ENCODE results near the gene STOX1. TPM values are rescaled to one million over a fixed set of nuclear protein-coding genes. Genes with fewer than 3 reads are reported as not detected.
"Not testable (repeated sequence)": the region's sequence is repeated elsewhere in the genome, so short reads cannot be mapped to it uniquely, and the experiment has no call there.

Gene STOX1
- total RNA-seq, 4 donors from 2014 or later, result 11.4 to 38.0 (median 15.4) TPM

GRCh38 chr10:68829952-68830351, 2.6 kb downstream of the STOX1 start:
- H3K4me1 ChIP-seq, result peaks cover 0 to 16% (median 3%) of the 10 kb centered on the region in 3 donors
- no peak for TF ChIP-seq CTCF (IDR thresholded peaks at IDR 0.05)
- no peak for TF ChIP-seq EP300 (IDR thresholded peaks at IDR 0.05)
- TF ChIP-seq POLR2A (IDR thresholded peaks at IDR 0.05), result no peak
- TF ChIP-seq POLR2AphosphoS5 (IDR thresholded peaks at IDR 0.05), result no peak
- no peak overlapping the region for H3K27ac ChIP-seq
- H3K36me3 ChIP-seq, result no peaks in the 10 kb centered on the region
- H3K27me3 ChIP-seq, result no peaks in the 10 kb centered on the region
- H3K9me3 ChIP-seq, result no peaks in the 10 kb centered on the region
- no peak for ATAC-seq
- H3K4me3 ChIP-seq, result no peak overlapping the region
- 90% methylated on average over 2 to 6 of the region's 6 CpGs for WGBS, 2 donors (ENCODE audit: low coverage in 1 of 2)

- Histone ChIP-seq H3K27me3 (no peaks in the 10 kb centered on the region), H3K4me3 (no peak overlapping the region), H3K4me1 (peaks cover 0 to 8% (median 2%) of the 10 kb centered on the region in 3 donors), H3K36me3 (peaks cover 0 to 5% of the 10 kb centered on the region in 2 donors), H3K27ac (no peak overlapping the region), H3K9me3 (no peaks in the 10 kb centered on the region)
- ATAC-seq, result no peak
- WGBS, 2 donors (ENCODE audit: low coverage in 1 of 2), result 80 to 85% methylated on average over 4 of the region's 5 CpGs
- TF ChIP-seq CTCF (IDR thresholded peaks at IDR 0.05) (no peak), POLR2AphosphoS5 (IDR thresholded peaks at IDR 0.05) (no peak), POLR2A (IDR thresholded peaks at IDR 0.05) (no peak), EP300 (IDR thresholded peaks at IDR 0.05) (no peak)
Measured at GRCh38 chr10:68831961-68832455, 4.7 kb downstream of the STOX1 start.

- Histone ChIP-seq H3K36me3 (peaks cover 0 to 5% of the 10 kb centered on the region in 2 donors), H3K9me3 (no peaks in the 10 kb centered on the region), H3K27ac (no peak overlapping the region), H3K4me1 (peaks cover 0 to 7% (median 0%) of the 10 kb centered on the region in 3 donors), H3K27me3 (no peaks in the 10 kb centered on the region), H3K4me3 (no peak overlapping the region)
- WGBS, 2 donors (ENCODE audit: low coverage in 1 of 2), result 83 to 96% methylated on average over 1 to 4 of the region's 4 CpGs
- no peak for ATAC-seq
- TF ChIP-seq CTCF (IDR thresholded peaks at IDR 0.05) (no peak), EP300 (IDR thresholded peaks at IDR 0.05) (no peak), POLR2AphosphoS5 (IDR thresholded peaks at IDR 0.05) (no peak)
Measured at GRCh38 chr10:68832601-68833000, 5.3 kb downstream of the STOX1 start.

GRCh38 chr10:68837626-68838322, 10.4 kb downstream of the STOX1 start:
- no peak overlapping the region for H3K27ac ChIP-seq
- H3K9me3 ChIP-seq, result no peaks in the 10 kb centered on the region
- WGBS, 2 donors (ENCODE audit: low coverage in 1 of 2), result 82 to 87% methylated on average over 5 to 6 of the region's 8 CpGs
- no peaks in the 10 kb centered on the region for H3K4me1 ChIP-seq
- H3K27me3 ChIP-seq, result no peaks in the 10 kb centered on the region
- H3K36me3 ChIP-seq, result peaks cover 0 to 5% of the 10 kb centered on the region in 2 donors
- H3K4me3 ChIP-seq, result no peak overlapping the region
- ATAC-seq, result no peak
- no peak for TF ChIP-seq EP300 (IDR thresholded peaks at IDR 0.05)
- no peak for TF ChIP-seq CTCF (IDR thresholded peaks at IDR 0.05)

- 92 to 93% methylated on average over 4 to 5 of the region's 9 CpGs for WGBS, 2 donors (ENCODE audit: low coverage in 1 of 2)
- not testable (repeated sequence) for H3K27me3 ChIP-seq, H3K9me3 ChIP-seq, H3K4me3 ChIP-seq, H3K36me3 ChIP-seq, H3K4me1 ChIP-seq, ATAC-seq, H3K27ac ChIP-seq
Measured at GRCh38 chr10:68840650-68841049, 13.3 kb downstream of the STOX1 start.

Measured in gastroesophageal sphincter (tissue), 4 donors.